ENCODE measurements around the gene OR2AG1.

Gene OR2AG1, protein sequence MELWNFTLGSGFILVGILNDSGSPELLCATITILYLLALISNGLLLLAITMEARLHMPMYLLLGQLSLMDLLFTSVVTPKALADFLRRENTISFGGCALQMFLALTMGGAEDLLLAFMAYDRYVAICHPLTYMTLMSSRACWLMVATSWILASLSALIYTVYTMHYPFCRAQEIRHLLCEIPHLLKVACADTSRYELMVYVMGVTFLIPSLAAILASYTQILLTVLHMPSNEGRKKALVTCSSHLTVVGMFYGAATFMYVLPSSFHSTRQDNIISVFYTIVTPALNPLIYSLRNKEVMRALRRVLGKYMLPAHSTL

DNA sequence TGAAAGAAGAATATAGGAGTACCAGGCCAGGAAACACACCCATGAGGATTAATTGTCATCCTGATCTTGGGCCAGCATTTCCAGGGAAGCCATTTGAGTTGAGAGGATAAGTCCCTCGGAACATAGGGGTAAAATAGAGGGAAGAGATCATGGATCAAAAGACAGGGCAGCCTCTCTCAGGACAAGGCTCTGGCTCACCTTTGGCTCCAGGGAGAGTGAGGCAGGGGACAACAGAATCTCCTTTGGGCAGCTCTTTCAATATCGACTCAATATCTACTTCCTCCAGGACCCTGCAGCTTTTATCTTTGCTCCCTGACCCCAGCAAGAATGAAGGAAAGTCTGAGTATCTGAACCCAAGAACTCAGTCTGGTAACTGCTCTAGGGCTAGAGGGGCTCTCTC is at the start of gene OR2AG1:
Gene OR2AG1, plus strand, starts transcription at position 301 of the 400 bp plus-strand sequence. CDS start 2,018 bp downstream, outside the sequence.
- no peak for DNase-seq

DNA sequence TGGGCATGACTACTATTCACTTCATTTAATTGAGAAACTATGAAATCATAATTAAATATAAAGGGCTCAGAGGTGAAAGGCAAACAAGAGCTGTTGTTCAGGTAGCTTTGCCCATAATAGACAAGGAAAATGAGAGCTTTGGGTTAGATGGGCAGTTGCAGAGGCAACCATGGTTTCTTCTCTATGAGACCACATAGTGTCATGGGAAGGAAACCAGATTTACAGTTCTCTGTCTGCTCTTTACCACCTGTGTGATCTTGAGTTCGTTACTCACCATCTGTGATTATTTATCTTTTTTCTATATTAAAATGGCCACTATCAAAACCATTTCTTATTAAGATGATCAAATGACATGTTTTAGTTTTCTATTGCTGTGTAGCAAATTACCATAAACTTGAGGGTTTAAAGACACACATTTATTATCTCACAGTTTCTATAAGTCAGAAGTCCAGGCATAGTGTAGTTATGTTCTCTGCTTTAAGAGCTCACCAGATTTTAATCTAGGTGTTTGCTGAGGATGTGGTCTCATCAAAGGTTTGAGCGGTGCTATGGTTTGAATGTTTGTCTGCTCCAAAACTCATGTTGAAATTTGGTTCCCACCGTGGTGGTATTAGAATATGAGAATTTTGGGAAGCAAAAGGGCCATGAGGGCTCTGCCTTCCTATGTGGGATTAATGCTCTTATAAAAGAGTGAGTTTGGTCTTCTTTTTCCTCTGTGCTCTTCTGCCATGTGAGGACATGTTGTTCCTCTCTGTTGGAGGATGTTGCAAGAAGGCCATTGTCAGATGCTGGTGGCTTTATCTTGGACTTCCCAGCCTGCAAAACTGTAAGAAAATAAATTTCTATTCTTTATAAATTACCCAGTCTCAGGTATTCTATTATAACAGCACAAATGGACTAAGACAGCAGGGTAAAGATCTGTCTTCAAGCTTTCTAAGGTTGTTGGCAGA is 49.2 kb upstream of the OR2AG1 start:
- DNase-seq = no peak

DNA sequence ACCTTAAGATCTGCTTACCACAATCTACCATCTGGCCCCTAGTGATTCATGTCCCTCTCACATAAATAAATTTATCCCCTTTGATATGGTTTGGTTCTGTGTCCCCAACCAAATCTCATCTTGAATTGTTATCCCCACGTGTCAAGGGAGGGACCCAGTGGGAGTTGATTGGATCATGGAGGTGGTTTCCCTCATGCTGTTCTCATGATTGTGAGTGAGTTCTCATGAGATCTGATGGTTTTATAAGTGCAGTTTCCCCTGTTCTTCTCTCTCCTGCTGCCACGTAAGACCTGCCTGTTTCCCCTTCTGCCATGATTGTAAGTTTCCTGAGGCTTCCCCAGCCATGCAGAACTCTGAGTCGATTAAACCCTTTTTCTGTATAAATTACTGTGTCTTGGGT is 48.2 kb upstream of the OR2AG1 start:
- DNase-seq = no peak

DNA sequence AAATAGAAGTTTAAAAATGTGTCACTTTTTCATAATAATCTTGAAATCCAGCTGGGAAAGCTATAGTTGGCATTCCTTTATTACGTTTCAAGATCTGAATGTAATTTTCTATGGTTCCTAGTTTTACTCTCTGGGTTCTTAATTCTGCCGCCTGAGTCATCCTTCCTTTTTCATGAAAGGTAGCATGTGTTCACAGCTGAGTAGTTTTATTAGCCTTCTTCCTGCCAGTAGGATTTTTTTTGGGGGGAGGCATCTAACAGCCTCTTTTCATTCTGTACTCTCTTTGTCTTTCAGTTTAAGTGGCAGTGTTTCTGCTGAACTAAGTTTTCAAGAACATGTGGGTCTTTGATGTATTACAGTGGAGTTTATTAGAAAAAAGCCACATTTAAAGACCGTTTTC is 47.5 kb upstream of the OR2AG1 start:
- DNase-seq = no peak

DNA sequence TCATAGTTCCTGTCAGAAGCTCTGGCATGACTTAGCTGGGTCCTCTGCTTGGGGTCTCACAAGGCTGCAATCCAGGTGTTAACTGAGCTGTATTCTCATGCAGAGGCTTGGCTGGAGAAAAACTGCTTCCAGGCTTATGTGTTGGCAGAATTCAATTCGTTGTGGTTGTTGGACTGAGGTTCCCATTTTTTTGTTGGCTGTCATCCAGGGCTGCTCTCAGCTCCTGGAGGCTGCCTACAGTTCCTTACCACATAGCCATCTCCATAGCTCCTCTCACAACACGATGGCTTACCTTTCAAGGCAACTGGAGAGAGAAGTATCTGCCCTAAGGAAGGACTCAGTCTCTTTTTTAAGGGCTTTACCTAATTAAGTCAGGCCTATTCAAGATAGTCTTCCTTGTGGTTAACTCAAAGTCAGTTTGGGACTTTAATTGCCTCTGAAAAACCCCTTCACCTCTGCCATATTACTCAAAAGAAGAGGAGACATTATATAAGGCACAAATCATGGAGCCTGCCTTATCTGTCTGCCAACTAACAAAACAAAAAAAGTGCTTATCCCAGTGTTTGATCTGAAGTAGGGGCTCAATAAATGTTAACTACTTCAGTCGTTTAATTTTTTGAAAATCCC is 46.2 kb upstream of the OR2AG1 start:
- no peak for DNase-seq

DNA sequence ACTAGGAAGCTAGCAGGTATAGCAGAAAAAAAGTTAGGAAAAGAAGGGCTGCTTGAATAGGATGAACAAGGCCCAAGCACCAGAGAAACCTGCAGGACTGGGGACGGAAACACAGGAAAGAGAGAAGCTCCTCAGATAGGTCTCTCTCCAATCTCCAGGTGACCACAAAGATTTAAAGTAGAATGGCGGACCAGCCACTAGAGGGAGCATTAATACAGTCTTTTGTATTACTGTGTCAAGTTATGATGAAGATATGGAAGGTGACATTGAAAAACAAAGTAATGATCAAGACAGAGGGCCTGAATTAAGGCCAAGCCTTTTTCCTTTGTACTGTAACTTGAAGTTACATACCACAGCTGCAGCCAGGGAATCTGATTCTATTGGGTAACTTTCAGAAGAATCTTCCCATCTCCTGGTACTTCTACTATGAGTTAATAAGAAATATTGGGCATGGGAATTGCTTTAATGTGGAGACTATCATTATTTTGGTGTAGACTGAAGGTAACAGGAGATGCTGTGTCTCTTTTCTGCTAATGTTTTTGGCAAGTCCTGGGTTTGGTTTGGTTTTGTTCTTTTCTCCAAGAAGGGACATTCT is 44.9 kb upstream of the OR2AG1 start:
- DNase-seq = no peak

DNA sequence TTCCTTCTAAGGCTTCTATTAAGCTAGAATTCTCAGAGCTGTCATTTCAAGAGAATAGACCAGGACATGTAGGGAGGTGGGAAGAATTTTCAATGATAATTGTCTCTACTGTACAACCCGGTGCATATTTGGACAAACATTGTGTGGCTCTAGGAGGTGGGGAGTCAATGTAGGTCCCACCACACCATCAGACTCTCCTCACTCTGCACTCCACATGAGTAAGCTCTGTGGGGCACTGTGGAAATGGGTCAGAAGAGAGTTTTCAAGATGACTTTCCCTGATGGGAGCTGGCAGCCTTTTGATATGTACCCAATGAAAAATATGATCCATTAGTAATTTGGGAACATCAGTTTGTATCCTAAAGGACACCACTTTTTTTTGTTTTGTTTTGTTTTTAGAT is 44.2 kb upstream of the OR2AG1 start:
- no peak for DNase-seq

DNA sequence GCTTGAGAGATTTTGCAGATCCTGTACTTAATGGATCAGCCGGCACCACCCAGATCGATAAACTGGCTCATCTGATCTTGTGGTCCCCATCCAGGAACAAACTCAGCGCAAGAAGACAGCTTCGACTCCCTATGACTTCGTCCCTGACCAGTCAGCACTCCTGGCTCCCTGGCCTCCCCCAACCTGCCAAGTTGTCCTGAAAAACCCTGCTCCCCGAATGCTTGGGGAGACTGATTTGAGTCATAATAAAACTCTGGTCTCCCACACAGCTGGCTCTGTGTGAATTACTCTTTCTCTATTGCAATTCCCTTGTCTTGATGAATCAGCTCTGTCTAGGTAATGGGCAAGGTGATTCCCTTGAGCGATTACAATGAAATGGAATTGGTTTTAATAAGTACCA is 40.6 kb upstream of the OR2AG1 start:
- no peak for DNase-seq

DNA sequence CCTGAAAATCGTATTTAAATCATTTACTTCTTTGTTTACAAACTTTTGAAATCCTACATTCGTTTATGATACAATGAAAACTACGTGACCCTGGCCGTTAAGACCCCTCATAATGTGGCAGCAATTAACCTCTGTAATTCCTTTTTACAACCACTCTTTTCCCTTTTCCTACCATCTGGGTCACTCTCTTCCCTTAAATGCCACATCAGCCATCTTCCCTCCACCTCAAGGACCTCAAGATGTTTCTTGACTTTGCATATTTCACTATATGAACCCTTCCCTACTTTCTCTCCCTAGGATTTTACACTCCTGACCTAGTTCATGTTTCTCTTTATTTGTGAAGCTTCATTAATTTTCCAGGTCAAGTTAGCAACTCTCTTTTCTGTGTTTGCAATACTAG is 37.8 kb upstream of the OR2AG1 start:
- no peak for DNase-seq

DNA sequence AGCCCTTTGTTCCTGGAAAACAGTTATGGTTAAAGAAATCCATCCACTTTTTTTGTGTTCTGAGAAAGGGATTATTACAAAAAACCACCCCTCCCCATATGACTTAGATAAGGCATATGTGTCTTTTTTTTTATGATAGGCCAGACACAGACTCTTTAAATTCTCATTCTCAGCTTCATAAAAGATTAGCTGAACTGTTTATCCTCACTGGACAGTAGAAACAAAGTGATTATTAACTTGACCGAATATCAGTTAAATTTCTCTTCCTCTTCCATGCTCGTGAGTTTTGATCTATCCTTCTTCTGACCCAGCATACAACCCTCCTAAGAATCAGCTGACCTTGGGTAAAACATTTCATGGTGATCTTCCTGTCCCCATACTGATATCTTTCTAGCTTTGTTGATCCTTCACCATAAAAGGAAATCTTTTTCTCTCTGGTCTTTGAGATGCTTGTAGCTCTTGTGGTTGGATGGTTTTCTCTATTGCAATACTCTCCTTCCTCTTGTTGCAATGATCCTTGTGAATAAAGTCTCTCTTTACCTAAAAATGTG is 37.3 kb upstream of the OR2AG1 start:
- no peak for DNase-seq

DNA sequence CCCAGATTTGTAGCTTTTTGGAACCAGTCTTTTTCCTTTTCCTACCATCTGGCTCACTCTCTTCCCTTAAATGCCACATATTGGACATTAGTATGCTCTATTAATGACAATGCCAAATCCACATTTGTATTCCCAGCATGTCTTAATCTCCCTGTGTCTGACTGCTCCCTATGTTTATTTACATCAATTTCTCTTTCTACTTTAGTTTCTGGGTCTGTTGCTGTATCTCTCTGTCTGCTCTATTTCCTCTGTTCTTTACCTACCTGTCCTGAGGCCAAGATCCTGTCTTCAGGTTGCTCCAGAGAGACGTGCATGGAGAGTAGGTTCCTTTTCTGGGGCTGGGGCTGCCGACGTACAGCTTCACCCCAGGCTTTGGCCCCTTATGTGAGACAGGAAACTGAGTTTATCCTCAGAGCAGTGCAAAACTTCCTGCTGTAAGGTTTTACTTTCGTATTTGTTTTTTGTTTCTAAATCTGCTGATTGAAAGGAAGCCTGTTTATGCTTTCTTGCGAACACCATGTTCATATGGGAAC is 36.7 kb upstream of the OR2AG1 start:
- DNase-seq = no peak

DNA sequence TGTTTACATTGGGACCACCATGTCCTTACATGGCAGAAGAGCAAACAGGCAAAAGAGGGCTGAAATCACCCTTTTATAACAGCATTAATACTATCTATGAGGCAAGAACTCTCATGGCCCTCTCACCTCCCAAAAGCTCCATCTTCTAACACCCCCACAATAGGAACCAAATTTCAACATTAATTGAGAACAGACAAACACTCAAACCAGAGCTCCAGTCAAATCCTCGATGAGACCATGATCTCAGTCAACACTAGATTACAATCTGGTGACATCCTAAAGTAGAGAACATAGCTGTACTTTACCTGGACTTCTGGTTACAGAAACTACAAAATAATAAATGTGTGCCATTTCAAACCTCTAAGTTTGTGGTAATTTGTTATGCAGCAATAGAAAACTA is 36.2 kb upstream of the OR2AG1 start:
- DNase-seq = no peak

DNA sequence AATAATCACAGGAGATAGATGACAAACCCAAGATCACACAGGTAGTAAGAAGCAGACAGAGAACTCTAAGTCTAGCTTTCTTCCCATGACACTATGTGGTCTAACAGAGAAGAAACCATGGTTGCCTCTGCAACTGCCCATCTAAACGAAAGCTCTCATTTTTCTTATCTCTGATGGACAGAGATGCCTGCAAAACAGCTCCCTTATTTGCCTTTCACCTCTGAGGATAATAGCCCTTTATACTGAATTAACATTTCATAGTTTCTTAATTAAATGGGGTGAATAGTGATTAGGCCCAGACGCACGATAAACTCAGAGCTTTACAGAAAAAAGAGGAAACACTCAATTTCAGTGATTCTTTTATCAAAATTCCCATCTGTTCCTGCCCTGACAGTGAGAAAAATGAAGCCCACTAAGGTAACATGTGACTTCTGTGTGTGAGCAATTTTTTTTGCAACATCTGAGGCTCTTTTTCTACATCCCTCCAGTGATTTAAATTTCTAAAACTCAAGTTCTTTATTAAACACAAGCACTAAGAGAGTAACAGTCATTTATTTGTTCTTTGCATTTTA is 35.6 kb upstream of the OR2AG1 start:
- no peak for DNase-seq

DNA sequence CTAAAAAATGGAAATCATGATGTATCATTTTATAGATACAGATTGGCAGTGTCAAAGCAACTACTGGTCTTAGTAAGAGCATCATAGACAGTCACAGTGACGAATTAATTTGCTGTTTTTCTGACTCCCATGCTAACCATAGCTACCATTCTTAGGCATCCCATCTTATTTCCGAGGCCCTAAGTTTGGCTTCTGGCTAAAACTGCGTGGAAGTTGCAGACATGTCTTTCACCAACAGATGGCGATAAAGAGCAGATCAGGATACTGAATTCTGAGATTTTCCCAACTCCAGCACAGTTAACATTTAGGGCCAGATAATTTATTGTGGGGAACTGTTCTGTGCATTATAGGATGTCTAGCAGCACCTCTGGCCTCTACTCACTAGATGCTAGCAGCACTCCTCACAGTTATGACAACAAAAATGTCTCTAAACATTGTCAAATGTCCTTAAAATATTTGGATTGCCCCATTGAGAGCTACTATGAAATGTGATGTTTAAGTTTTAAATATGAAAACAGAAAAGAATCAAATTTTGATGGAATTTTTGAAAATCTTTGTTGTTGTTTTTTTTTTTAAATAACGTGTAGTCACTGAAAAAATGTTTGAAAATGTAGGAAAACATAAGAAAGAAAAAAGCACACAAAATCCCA is 27.4 kb upstream of the OR2AG1 start:
- DNase-seq = no peak

DNA sequence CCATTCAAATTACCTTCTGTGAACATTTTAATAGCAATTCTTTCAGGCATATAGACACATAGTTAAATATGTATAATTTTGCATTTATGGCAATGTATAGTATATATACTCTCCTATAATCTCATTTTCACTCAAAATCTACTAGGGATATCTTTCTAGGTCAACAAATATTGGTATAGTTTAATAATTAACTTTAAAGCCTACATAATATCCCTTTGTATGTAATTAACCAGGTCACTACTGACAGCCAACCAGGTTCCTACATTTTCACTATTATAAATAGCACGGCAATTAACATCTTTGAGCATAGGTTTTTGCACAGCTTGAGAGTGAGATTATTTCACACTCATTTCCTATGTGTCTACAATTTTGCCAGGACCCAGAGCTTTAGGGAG is 26.9 kb upstream of the OR2AG1 start:
- DNase-seq = no peak

DNA sequence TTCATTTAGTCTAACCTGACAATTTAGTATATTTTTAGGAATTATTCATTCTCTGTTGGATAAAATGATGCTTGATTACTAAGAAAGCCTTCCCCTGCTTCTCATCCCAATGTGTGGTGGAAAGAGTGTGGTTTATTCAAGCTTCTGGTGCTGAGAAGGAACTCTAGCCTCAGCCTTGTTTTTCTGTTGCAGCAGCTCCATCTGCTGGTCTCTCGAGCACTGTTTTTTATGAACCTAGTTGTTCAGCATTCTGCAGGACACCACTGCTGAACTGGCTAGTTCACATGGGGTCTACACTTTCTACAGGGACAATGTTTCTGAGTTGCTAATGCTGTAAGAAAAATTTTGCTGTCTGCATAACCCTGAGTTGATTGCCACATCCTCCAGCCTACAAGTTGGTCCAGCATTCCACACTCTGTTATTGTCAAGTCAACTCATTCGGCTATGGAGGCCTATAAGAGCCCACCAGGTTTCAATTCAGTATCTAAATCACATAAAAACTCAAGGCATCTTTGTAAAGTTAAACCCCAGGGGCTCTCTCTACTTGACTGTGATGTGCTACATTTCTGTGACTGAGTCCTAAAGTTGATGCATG is 25.4 kb upstream of the OR2AG1 start:
- DNase-seq = no peak

DNA sequence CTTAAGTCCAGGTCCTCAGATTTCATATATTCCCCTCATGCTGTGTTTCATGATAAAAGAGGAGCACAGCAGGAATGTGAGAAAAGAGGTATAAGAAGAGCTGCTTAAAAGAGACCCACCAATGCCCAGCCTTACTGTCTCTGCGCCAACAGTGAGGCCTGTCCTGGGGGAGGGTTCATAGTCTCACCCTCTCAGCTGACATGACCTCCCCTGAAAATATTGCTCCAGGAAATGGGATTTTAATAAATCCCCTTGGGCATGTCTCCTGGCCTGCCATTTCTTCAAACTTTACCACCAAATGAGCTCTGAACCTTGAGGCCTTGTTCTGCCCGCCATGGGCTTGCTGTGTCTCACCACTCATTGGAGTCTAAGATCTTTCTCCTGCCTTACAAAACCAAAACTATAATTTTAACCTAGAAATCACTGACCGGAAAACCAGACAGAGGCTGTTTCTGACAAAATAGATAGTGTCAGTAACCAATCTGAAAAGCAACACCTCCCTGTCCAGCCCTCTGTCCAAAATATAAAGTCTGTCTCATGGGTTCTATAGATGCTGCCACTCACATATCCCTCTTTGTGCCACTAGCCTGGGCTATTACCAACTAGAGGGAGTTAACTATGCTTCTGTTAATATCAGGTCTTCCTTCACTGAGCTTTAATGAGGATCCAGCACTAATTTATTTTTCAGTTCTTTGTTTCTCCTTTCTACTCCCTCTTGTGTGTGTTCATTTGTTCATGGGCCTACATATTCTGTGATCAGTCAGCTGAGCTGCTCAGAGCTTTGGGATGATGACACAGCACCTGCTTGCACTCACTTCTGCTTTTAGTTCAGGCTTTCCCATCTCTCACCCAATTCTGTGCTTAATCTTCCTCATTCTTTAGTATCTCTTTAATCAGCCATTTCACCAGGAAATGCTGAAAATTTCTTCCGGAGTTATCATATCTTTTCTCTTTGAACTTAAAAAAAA is 10.6 kb upstream of the OR2AG1 start, which contains the start of gene OR2AG2:
Gene OR2AG2, minus strand, starts transcription at position 51 of the 968 bp plus-strand sequence. CDS start 3,019 bp downstream, outside the sequence.
- no peak for DNase-seq

DNA sequence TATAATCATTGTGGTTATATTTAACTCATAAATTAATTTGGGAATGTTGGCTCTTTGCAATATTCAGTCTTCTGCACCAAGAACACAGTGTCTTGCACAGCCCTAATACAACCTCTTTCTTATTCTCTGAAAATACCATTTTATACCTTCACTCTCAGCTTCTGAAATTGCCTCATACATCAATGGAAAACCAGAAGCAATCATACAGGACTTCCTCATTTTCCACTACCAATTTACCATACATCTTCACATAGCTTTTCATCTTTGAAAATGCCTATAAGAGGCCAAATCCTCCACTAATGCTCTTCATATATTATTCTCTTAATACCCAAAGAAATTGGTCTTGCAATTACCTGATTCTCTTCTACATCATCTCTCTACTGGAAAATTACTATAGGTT is 4.3 kb upstream of the OR2AG1 start:
- DNase-seq = no peak

DNA sequence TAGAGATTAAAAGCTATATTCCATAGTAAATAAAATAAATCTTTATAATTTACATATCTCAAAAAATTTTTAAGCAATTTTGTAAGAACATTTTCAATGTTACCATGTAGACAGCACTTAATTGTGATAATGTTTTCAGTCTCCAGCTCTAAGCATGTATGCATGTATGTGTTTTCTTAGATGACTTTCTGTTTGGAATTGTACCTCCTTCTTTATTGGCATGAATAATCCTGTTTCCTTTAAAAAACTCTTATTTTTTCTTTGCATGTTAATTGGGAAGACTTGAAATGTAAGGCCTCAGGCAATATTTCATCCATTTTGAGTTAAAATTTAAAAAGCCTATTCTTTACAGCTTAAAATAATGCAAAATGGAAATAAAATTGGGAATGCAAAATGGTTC is 2.0 kb upstream of the OR2AG1 start:
- DNase-seq = no peak

DNA sequence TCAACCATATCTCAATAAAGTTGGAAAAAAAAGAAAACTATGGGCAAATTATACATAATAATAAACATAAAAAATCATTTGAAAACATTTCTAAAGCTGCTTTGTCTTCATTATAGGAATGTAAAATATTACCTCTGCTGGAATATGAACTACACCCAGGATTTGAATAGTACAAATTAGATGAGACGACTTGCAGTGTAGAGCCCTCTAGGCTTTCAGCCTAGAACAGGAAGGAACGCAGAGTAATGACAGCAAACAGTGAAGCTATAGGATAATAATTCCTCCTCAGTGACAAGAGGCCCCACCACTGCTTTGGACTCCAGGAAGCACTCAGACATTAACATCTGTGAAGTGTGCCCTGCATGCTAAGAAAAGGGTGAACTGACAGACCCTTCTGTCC is 7.7 kb downstream of the OR2AG1 start:
- DNase-seq = no peak
